Endothelial cell (in vitro differentiated cells): ENCODE measurements around the gene ZAR1L. TPM values are rescaled to one million over a fixed set of nuclear protein-coding genes. Genes with fewer than 3 reads are reported as not detected.

Experiments
- DNase-seq: peaks from one replicate; pipeline ENCODE4 v3.0.0; 2021; ENCODE audit warnings: low spot score
- H3K27ac Mint-ChIP-seq: one replicate; pipeline ENCODE4 v1.8.0; 2021; ENCODE audit warnings: mixed read lengths, inconsistent platforms; ENCODE audit not compliant: unreplicated experiment
- H3K27me3 Mint-ChIP-seq: one replicate; pipeline ENCODE4 v1.8.0; 2021; ENCODE audit warnings: mild to moderate bottlenecking, moderate library complexity, mixed read lengths, inconsistent platforms; ENCODE audit not compliant: unreplicated experiment
- H3K36me3 Mint-ChIP-seq: one replicate; pipeline ENCODE4 v1.8.0; 2021; ENCODE audit warnings: mild to moderate bottlenecking, low read depth, mixed read lengths, inconsistent platforms; ENCODE audit not compliant: unreplicated experiment
- H3K4me1 Mint-ChIP-seq: one replicate; pipeline ENCODE4 v1.8.0; 2021; ENCODE audit warnings: mild to moderate bottlenecking, mixed read lengths, inconsistent platforms; ENCODE audit not compliant: unreplicated experiment
- H3K4me3 Mint-ChIP-seq: one replicate; pipeline ENCODE4 v1.8.0; 2021; ENCODE audit warnings: mild to moderate bottlenecking, mixed read lengths, inconsistent platforms; ENCODE audit not compliant: unreplicated experiment
- H3K9me3 Mint-ChIP-seq: one replicate; pipeline ENCODE4 v1.8.0; 2021; ENCODE audit warnings: mixed read lengths, inconsistent platforms; ENCODE audit not compliant: unreplicated experiment
- total RNA-seq: library from RNA; stranded (reverse); fragmentation: NEBNext Ultra II Directional; extraction: Animal tissue kit (Norgen Biotek cat#: 25700); gene quantifications from one replicate; pipeline ENCODE4 v1.2.1, GENCODE V29; 2021; ENCODE audit not compliant: unreplicated experiment
- TF ChIP-seq, protein P1 (sequence below): fragments of 200-600 bp; sonication (generic); IDR thresholded peaks from one replicate; pipeline ENCODE4 v1.5.0; 2021; ENCODE audit warnings: antibody characterized with exemption; ENCODE audit not compliant: unreplicated experiment

ZAR1L gene
- total RNA-seq, 1 donor from 2014 or later: not detected

DNA sequence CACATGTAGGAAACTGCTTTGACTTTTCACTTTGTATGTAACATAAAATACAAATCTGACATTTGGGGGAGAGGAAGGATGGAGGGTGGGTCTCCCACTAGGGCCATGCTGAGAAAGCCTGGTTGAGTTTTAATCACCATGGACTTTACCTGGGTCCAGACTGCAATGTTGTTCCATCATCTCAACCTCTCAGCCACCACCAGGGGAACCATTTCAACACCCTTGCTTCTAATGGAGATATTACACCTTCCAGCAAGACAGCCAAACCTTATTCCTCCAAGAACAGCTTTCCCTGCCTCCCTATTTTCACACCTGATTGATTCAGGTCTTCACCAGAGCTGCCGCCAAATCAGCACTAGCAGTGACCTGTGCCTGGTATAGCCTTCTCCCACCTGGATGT is 56.0 kb downstream of the ZAR1L start:
- Mint-ChIP-seq H3K36me3 (no peaks in the 10 kb centered on the region), H3K27ac (no peak overlapping the region), H3K4me3 (no peak overlapping the region), H3K27me3 (no peaks in the 10 kb centered on the region), H3K9me3 (no peaks in the 10 kb centered on the region), H3K4me1 (peaks cover 8% of the 10 kb centered on the region)
- TF ChIP-seq, protein P1, sequence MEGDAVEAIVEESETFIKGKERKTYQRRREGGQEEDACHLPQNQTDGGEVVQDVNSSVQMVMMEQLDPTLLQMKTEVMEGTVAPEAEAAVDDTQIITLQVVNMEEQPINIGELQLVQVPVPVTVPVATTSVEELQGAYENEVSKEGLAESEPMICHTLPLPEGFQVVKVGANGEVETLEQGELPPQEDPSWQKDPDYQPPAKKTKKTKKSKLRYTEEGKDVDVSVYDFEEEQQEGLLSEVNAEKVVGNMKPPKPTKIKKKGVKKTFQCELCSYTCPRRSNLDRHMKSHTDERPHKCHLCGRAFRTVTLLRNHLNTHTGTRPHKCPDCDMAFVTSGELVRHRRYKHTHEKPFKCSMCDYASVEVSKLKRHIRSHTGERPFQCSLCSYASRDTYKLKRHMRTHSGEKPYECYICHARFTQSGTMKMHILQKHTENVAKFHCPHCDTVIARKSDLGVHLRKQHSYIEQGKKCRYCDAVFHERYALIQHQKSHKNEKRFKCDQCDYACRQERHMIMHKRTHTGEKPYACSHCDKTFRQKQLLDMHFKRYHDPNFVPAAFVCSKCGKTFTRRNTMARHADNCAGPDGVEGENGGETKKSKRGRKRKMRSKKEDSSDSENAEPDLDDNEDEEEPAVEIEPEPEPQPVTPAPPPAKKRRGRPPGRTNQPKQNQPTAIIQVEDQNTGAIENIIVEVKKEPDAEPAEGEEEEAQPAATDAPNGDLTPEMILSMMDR: no peak
- DNase-seq: no peak

DNA sequence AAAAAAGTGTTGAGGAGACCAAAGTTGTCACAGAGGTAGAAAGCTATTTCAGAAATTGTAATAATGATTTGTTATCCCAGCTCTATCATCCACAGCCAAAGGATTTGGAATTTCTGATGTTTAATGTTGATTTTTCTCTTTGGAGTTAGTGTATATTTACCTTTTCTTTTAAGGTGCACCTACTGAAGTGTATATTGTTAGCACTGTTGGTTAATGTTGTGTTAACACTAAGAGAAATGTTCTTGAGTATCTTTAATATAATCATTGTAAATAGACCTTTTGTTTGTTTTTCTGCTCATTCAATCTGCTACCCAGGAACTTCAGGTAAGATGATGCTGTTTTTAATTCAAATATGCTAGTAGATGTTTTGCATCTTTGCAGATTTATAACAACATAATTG is 57.5 kb downstream of the ZAR1L start:
- Mint-ChIP-seq H3K36me3 (no peaks in the 10 kb centered on the region), H3K4me1 (peaks cover 8% of the 10 kb centered on the region), H3K27me3 (no peaks in the 10 kb centered on the region), H3K9me3 (no peaks in the 10 kb centered on the region), H3K4me3 (no peak overlapping the region), H3K27ac (no peak overlapping the region)
- DNase-seq: no peak
- TF ChIP-seq, protein P1: no peak

DNA sequence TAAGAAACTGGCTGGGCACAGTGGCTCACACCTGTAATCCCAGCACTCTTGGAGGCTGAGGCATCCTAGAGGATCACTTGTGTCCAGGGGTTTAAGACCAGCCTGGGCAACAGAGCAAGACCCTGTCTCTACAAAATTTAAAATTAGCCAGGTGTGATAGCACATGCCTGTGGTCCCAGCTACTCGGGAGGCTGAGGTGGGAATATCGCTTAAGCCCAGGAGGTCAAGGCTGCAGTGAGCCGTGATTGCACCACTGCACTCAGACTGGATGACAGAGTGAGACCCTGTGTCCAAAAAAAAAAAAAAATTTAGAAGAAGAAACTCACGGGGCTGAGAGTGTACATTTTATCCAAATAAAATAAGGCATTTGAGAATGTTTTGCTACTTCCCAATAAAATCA is 58.9 kb downstream of the ZAR1L start:
- no peaks in the 10 kb centered on the region for H3K27me3 Mint-ChIP-seq
- DNase-seq: no peak
- no peak overlapping the region for H3K4me3 Mint-ChIP-seq
- TF ChIP-seq, protein P1: no peak
- H3K36me3 Mint-ChIP-seq: no peaks in the 10 kb centered on the region
- no peaks in the 10 kb centered on the region for H3K9me3 Mint-ChIP-seq
- no peak overlapping the region for H3K27ac Mint-ChIP-seq
- no peaks in the 10 kb centered on the region for H3K4me1 Mint-ChIP-seq

DNA sequence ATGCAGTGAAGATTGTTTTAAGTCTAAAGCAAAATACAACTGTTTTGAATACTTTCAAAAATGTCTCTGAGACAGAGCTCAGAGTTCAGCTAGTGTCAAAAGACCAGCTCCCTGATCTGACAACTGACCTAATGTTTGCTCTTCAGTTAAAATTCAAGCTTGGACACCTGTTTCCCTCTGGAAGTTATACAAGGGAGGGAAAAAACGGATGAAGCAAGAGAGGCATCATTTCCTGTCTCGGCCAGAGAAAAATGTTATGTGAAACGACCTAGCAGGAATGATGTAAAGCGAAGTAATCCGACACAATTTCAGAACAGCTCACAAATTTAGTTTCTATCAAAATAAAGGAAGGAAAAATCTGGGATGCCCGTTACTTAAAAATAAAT is 59.4 kb downstream of the ZAR1L start:
- H3K36me3 Mint-ChIP-seq: no peaks in the 10 kb centered on the region
- no peak for DNase-seq
- H3K27me3 Mint-ChIP-seq: no peaks in the 10 kb centered on the region
- TF ChIP-seq, protein P1: no peak
- no peak overlapping the region for H3K27ac Mint-ChIP-seq
- H3K4me1 Mint-ChIP-seq: no peaks in the 10 kb centered on the region
- no peaks in the 10 kb centered on the region for H3K9me3 Mint-ChIP-seq
- H3K4me3 Mint-ChIP-seq: no peak overlapping the region

DNA sequence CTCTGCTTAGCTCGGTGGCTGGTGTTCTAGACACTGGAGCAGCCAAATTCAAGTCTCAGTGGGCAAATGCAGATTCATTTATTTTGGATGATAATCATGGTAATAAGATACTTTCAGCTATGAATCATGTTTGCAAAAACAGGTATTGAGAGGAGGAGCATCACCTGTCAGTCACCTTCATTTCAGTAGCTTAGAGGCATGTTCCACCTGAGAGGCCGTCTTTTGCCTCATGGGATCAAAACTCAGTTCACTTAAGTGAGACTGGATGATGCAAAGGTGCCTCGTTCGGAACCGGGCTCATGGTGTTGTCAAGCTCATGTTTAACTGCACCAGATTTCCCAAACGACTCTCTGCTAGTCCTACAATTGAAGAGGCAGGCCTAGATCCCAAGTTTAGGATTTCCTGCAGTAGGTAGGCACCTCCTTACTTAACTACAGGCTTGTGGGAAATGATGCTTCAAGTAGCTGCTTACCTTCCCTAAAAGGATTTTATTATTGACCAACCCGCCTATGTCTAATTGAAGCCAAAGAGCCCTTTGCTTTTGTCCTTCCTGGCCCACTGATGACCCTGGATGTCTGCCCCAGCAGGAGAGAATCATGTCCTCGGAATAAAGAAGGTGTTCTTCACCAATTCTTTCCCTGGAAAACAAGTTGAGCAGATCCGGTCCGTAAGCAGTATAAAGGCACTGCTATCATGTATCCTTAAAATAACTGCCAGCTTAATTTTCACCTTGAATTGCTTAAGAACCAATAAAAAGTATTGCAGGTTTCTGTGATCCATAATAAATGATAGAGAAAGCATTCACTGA is 60.0 kb downstream of the ZAR1L start:
- no peak overlapping the region for H3K4me3 Mint-ChIP-seq
- H3K4me1 Mint-ChIP-seq: no peaks in the 10 kb centered on the region
- no peak for DNase-seq
- no peaks in the 10 kb centered on the region for H3K36me3 Mint-ChIP-seq
- H3K27me3 Mint-ChIP-seq: no peaks in the 10 kb centered on the region
- H3K9me3 Mint-ChIP-seq: no peaks in the 10 kb centered on the region
- TF ChIP-seq, protein P1: no peak
- no peak overlapping the region for H3K27ac Mint-ChIP-seq
